Measurements from ENCODE around the gene CDC45.

CDC45 gene

GRCh38 chr22:19567157-19568009 lies 87.7 kb downstream of the CDC45 start:
- DNase-seq, result no peak

GRCh38 chr22:19568337-19569275 lies 88.9 kb downstream of the CDC45 start:
- no peak for DNase-seq

DNA sequence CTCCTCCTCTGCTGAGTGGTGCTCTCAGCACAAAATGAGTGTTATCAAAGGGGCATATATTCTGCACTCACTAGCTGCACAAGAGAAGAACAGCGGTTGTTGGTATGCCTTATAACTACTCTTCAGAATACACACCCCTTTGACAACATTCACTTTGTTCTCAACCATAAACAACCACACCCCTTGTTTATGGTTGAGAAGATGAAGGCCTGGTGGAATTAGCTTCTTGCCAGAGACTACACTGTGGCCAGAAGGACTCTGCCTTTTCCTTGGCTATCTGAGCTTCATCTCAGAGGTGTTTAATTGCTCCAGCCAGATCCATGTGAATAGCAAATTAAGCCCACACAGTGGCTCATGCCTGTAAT lies 89.5 kb downstream of the CDC45 start:
- no peak for DNase-seq

DNA sequence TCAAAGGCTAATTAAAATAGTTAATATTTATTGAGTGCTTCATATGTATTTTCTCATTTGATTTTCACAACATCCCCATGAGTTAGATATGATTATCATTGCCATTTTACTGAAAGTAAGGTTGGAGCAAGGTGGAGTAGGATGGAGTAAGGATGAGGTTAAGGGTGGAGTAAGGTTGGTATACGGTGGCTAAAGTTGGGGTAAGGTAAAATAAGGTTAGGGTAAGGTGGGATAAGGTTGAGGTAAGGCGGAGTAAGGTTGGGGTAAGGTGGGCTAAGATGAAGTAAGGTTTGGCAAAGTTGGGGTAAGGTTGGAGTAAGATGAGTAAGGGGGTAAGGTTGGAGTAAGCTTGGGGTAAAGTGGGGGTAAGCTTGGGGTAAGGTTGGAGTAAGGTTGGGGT lies 90.3 kb downstream of the CDC45 start:
- DNase-seq, result no peak

Measured in stimulated activated CD4-positive, alpha-beta T cell treated with anti-CD3 and anti-CD28 coated beads, Interleukin-15, amount 100 ng/mL, for 24 hours (primary cell).